Astrocyte (in vitro differentiated cells and primary cell): Measurements from ENCODE around the gene ACACA.

Experiments used
- EZH2 ChIP-seq: IDR thresholded peaks from 2 replicates; pipeline ENCODE4 v1.6.1; 2012; ENCODE audit warnings: mild to moderate bottlenecking, low read length, inconsistent platforms; ENCODE audit not compliant: insufficient read depth
- TF ChIP-seq, protein P1 (sequence below): IDR thresholded peaks from 2 replicates; pipeline ENCODE4 v1.5.1; 2011; ENCODE audit warnings: low read depth, mild to moderate bottlenecking, inconsistent platforms, low read length, moderate library complexity; ENCODE audit not compliant: insufficient read depth

DNA sequence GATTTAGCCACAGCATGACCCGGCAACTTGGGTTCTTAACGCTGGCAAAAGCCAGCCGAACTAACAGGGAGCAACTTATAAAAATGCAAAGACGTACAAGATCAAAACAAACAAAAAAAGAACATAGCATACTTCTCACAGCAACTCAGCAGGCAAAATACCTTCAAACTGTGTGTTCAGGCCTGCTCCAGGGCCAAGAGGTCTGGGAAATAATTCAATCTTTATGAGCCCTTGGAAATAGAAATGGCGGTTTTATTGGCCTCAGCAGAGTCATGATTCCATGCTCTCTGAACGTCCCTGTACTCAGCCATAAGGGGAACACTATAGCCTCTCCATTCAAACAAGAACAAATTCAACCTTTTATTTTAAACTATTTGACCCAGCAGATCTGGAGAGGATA, 132.2 kb downstream of the ACACA start:
- TF ChIP-seq, protein P1, sequence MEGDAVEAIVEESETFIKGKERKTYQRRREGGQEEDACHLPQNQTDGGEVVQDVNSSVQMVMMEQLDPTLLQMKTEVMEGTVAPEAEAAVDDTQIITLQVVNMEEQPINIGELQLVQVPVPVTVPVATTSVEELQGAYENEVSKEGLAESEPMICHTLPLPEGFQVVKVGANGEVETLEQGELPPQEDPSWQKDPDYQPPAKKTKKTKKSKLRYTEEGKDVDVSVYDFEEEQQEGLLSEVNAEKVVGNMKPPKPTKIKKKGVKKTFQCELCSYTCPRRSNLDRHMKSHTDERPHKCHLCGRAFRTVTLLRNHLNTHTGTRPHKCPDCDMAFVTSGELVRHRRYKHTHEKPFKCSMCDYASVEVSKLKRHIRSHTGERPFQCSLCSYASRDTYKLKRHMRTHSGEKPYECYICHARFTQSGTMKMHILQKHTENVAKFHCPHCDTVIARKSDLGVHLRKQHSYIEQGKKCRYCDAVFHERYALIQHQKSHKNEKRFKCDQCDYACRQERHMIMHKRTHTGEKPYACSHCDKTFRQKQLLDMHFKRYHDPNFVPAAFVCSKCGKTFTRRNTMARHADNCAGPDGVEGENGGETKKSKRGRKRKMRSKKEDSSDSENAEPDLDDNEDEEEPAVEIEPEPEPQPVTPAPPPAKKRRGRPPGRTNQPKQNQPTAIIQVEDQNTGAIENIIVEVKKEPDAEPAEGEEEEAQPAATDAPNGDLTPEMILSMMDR: no peak
- TF ChIP-seq EZH2: no peak
